ENCODE data around the gene POLR3K.
A peak's percentile ranks its signal among the peaks of the same experiment; 100 is the strongest.

DNA sequence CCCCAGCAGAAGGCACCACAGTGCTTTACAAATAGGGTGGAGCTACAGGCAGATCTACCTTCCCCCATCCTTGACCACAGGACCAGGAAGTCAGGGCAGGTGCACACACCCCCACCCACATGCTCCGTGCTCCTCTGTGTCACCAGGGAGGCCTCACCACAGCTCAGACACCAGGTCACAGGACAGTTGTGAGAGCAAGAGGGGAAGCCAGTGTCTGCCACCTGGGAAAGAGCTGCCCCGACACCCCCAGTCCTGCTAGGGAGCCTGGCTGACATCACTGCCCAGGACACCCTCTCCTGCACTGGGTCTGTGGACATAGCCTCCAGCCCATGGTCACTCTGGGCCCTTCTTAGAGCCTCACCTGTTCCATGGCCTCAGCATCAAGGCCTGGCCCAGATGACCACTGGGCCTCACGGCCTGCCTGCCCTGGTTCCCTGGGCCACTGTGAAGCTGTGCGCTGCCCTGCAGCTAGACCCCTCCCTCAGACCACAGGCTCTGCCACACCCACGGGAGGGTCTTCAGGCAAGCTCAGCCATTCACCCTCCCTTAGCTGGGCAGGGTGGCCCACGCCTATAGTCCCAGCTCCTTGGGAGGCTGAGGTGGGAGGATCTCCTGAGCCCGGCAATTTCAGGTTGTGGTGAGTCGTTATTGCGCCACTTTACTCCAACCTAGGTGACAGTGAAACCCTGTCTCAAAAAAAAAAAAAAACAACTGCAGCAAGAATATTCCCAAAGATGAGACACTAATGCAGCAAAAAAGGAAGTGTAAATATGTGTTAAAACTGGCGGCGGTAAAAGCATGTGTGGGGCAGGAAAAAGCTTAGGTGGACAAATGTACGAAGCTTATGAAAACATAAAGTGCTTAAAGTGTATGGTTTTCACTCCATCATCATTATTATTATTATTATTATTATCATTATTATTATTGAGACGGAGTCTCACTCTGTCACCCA lies 14.2 kb downstream of the POLR3K start:
- TF ChIP-seq MAX (IDR thresholded peaks at IDR 0.05): peak; percentile 64
- no peak for TF ChIP-seq CTCF (IDR thresholded peaks at IDR 0.05 in 2 of 3, conservative IDR thresholded peaks at IDR 0.05 in 1 of 3; ENCODE audit: borderline replicate concordance in 1 of 3, insufficient read depth in 1 of 3, low read depth in 2 of 3, low read length in 2 of 3)
- TF ChIP-seq SRF (IDR thresholded peaks at IDR 0.05; ENCODE audit: low read depth): no peak
- no peak for TF ChIP-seq EGR1 (IDR thresholded peaks at IDR 0.05; ENCODE audit: low read depth)
- no peak for TF ChIP-seq POLR2AphosphoS5 (IDR thresholded peaks at IDR 0.05; ENCODE audit: low read depth, low read length)
- TF ChIP-seq POLR2A (IDR thresholded peaks at IDR 0.05; ENCODE audit: borderline replicate concordance, extremely low read depth, insufficient read depth, insufficient read length): no peak
- no peak for TF ChIP-seq TCF7L2 (IDR thresholded peaks at IDR 0.05; ENCODE audit: borderline replicate concordance, extremely low read depth, insufficient read depth, insufficient read length)
- TF ChIP-seq CEBPB (IDR thresholded peaks at IDR 0.05; ENCODE audit: low read depth): peak; percentile 50
- TF ChIP-seq EZH2phosphoT487 (IDR thresholded peaks at IDR 0.05; ENCODE audit: borderline replicate concordance): no peak
- TF ChIP-seq, protein P1, sequence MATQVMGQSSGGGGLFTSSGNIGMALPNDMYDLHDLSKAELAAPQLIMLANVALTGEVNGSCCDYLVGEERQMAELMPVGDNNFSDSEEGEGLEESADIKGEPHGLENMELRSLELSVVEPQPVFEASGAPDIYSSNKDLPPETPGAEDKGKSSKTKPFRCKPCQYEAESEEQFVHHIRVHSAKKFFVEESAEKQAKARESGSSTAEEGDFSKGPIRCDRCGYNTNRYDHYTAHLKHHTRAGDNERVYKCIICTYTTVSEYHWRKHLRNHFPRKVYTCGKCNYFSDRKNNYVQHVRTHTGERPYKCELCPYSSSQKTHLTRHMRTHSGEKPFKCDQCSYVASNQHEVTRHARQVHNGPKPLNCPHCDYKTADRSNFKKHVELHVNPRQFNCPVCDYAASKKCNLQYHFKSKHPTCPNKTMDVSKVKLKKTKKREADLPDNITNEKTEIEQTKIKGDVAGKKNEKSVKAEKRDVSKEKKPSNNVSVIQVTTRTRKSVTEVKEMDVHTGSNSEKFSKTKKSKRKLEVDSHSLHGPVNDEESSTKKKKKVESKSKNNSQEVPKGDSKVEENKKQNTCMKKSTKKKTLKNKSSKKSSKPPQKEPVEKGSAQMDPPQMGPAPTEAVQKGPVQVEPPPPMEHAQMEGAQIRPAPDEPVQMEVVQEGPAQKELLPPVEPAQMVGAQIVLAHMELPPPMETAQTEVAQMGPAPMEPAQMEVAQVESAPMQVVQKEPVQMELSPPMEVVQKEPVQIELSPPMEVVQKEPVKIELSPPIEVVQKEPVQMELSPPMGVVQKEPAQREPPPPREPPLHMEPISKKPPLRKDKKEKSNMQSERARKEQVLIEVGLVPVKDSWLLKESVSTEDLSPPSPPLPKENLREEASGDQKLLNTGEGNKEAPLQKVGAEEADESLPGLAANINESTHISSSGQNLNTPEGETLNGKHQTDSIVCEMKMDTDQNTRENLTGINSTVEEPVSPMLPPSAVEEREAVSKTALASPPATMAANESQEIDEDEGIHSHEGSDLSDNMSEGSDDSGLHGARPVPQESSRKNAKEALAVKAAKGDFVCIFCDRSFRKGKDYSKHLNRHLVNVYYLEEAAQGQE (IDR thresholded peaks at IDR 0.05; ENCODE audit: low read depth): no peak
